GM18526 (cell line): Measurements from ENCODE around the gene PSMB5.

ENCODE experiments used
- POLR2A ChIP-seq: IDR thresholded peaks from 3 replicates; pipeline ENCODE4 v1.6.1; 2011; ENCODE audit not compliant: insufficient read length; ENCODE audit errors: extremely low read depth

Gene PSMB5

DNA sequence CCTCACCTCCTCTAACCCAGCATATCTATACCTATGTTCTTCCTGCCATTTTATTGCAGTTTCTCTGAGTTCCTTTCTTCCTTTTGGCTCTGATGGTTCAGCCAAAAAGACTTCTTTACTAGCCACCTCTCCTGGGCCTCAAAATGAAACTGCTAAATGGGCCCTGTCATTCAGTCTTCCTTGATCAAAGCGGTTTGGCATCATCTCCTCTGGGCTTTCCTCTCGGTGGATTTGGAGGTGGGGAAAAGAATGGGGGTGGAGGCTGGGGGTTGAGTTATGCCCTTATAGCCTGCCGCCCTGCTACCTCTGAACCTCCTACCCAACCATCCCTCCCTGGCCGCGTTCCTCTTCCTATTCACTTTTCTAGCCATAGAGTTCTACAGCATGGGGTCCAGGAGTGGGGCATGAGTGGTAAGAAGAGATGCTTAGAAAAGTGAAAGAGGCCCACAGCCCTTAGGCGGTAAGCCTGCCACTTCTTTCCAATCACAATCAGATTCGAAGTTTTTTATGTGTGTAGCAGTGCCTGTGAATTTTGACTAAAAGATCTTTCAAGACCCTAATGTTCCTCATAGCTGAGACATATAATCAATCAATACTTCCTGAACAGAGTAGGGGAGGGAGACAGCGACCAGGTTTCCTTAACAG lies 54.8 kb downstream of the PSMB5 start:
- TF ChIP-seq POLR2A = no peak

DNA sequence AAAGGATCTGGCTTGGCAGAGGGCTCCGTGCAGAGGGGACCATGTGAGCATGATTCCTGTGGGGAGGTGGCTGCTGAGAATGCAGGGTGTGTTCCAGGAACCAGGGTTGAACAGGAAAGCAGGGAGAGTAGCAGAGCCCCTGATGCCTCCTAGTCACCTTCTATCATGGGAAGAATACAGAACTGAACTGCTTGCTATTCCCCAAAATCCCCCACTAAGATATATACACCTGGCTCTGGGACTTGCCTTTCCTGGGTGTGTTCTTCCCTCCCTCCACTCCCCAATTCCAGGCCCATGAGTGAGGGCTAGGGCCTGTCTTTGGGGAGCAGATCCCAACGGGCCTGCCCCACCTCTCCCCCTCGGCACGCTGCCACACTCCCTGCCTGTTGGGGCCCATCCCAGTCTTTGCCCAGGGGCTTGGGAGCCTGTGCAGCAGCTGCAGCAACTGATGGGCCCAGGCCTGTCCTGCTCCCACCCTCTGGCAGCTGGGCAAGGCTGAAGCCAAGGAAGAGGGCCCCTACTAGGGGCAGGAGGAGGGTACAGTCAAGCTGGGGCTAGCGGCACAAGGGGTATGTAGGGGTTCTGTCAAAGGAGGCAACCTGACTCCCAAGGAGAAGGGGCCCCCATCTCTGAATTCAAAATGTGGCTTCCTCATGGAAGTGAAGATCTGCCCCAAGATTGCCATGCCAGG lies 55.6 kb downstream of the PSMB5 start:
- TF ChIP-seq POLR2A = no peak

DNA sequence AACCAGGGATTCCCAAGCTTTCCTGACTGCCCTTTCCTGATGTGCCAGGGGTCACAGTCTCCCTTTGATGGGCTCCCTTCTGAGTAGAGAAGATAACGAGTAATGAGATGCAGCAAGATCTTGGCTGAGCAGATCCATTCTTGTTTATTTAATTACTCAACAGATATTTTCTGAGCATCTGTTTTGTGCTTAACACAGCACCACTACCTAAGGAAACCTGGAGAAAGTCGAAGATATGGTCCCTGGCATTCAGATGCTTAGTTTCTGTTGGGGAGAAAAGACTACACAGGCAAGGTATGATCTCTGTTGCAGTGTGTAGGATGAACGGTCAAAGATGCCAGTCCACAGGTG lies 56.2 kb downstream of the PSMB5 start:
- TF ChIP-seq POLR2A = no peak

DNA sequence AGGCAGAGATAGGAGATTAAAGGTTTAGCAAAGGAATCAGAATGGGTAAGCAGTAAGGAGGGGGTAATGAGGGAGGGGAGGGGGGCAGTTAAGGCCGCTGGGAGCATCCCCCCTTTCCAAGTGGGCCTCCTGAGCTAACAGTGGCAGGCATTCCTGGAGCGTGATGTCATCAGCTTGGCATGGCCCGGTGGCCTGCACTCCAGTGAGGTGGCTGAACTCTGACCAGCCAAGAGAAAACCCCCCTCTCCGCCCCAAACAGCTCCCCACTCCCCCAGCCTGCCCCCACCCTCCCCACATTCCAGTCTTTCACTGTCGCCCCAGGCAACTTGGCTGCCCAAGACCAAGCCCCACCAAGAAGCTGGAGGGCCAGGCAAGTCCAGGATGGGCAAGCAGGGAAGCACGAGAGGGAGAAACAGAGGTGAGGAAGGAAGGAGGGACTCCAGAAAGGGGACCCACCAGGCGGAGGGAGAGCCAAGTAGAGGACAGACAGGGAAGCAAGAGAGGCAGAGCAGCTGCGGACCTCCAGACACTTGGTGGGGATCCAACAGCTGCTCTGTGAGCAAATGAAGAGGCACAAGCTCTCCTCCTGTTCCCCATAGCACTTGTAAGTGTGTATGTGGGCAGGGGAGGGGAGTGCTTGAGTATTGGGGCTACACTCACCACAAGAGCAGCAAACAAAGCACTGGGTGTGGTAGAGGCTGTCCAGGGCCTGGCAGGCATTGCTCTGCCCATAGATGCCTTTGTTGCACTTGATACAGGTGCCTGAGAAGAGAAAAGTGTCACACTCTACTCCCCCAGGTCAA lies 56.8 kb downstream of the PSMB5 start:
- TF ChIP-seq POLR2A = no peak

- TF ChIP-seq POLR2A = no peak
Measured at GRCh38 chr14:22977434-22977683, 57.3 kb downstream of the PSMB5 start.

DNA sequence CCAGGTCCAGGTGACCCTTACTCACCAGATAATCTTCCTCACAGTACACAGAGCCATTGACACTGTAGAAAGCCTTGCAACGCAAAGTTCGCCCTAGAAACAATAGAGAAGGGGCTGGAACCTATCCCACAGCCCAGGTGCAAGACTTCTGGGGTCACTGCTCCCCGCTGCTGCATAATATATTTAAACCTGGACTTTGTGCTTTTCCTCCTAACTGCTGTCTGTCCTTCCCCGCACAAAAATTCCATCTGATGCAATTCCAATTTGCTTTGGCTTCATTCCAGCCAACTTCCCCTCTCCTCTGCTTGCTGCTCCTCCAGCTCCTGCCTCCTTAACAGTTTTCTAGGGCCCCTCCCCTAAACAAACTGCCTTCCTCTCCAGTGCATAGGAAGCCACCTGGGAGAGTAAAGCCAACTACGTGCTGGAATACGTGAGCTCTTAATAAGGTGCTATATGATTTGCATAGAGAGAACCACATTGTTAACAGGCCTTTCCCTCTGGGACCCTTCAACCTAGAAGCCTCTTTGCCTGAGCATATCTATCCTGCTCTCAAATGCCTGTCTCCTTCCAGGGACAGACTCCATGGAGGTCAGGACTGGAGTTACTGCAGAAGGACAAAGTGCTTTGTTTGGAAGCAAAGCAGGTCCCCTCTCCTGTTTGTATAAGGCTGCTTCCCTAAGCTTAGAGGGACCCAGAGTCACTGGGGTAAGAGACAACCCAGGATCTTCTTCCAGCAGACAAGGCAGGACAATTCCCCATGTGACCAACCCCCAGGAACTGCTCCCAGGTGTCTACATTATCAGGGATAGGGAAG lies 57.9 kb downstream of the PSMB5 start:
- no peak for TF ChIP-seq POLR2A
